HFF-Myc (cell line): ENCODE measurements around the gene OPCML.

Experiments
- DNase-seq: peaks from one replicate; pipeline ENCODE4 v3.0.0-alpha.2; 2011; ENCODE audit warnings: low read depth; ENCODE audit errors: extremely low read depth
- H3K4me3 ChIP-seq: replicated peaks from 2 replicates; pipeline ENCODE4 v1.5.1; 2011; ENCODE audit warnings: low read depth, mild to moderate bottlenecking, control low read depth, low read length
- TF ChIP-seq, protein P1 (sequence below): IDR thresholded peaks from 2 replicates; pipeline ENCODE4 v1.5.1; 2012; ENCODE audit warnings: mild to moderate bottlenecking, low read depth, low read length, control low read depth; ENCODE audit errors: missing control alignments

Gene OPCML

DNA sequence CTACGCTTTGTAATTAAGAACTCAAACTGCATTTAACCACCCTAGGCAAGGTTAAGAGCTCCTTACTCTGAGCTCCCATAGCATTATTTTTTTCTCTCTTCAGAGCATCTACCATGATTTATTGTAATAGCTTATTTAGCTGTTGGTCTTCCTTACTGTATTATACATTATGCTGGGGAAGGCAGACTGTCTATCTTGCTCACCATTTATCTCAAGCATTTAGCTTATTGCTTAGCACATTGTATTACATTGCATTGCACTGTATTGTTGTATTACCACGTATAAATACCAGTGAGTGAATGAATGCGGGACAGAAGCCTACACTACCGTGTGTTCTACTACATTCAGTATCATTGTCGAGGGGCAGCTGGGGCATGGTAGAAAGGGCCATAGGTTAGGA lies 324.3 kb downstream of the OPCML start:
- TF ChIP-seq, protein P1, sequence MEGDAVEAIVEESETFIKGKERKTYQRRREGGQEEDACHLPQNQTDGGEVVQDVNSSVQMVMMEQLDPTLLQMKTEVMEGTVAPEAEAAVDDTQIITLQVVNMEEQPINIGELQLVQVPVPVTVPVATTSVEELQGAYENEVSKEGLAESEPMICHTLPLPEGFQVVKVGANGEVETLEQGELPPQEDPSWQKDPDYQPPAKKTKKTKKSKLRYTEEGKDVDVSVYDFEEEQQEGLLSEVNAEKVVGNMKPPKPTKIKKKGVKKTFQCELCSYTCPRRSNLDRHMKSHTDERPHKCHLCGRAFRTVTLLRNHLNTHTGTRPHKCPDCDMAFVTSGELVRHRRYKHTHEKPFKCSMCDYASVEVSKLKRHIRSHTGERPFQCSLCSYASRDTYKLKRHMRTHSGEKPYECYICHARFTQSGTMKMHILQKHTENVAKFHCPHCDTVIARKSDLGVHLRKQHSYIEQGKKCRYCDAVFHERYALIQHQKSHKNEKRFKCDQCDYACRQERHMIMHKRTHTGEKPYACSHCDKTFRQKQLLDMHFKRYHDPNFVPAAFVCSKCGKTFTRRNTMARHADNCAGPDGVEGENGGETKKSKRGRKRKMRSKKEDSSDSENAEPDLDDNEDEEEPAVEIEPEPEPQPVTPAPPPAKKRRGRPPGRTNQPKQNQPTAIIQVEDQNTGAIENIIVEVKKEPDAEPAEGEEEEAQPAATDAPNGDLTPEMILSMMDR = no peak
- no peak overlapping the region for H3K4me3 ChIP-seq
- DNase-seq = no peak

GRCh38 chr11:133206313-133207005 lies 325.8 kb downstream of the OPCML start:
- DNase-seq = no peak
- TF ChIP-seq, protein P1 = no peak
- no peak overlapping the region for H3K4me3 ChIP-seq

DNA sequence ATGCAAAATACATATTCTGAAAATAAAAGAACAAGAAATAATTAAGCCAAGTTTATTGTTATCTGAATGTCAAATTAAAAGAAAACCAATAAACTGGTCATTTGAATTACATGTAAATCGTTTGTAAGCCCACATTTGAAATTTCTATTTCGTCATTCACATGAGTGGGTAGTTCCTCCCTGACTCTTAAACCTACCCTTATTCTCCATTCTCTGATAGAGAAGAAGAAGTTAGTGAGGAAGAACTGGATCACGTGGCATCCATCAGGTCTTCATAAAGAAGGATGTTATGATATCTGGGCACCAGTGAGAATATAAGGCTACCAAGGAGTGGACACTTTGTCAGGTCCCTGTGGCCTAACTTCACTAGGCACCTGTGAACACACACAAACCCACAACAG lies 328.1 kb downstream of the OPCML start:
- no peak overlapping the region for H3K4me3 ChIP-seq
- TF ChIP-seq, protein P1 = no peak
- no peak for DNase-seq

- H3K4me3 ChIP-seq = no peak overlapping the region
- TF ChIP-seq, protein P1 = no peak
- DNase-seq = no peak
Observed at GRCh38 chr11:133202816-133203215, 329.5 kb downstream of the OPCML start.

DNA sequence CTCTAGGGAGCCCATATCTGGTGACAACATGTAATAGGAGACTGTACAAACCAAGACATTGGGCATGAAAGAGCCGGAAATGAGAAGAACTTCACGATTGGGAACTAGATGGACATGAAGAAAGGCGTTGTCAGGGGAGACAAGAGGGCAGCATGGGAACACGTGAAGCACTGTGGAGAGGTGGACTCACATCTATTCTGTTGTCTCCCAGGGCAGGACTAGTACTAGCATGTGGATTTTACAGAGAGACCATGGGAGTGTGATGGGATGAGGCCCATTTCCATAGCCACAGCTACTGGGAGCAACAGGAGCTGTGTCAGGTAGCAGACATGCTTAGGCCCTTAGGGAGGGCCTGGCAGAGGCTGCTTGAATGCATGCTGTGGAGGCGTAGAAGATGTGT lies 333.9 kb downstream of the OPCML start:
- no peak for DNase-seq
- no peak overlapping the region for H3K4me3 ChIP-seq
- TF ChIP-seq, protein P1 = no peak

DNA sequence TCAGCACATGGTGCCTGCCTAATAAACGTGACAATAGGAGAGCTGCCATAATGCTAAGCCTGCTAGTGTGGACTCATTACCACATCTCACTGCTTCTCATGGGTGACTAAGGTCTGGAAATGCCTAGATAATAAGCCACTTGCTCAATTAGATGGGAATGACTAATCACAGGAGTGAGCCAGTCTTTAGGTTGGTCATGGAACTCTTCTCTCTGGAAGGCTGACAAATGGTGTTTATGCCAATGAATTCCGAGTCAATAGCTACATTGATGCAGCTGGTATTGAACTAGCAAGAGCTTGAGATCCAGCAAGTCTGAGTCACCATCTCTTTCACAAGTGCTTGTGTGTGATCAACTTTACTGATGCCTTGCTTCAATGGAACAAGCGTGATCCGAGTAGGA lies 334.9 kb downstream of the OPCML start:
- DNase-seq = no peak
- TF ChIP-seq, protein P1 = no peak
- no peak overlapping the region for H3K4me3 ChIP-seq

GRCh38 chr11:133191931-133192330 lies 340.4 kb downstream of the OPCML start:
- no peak overlapping the region for H3K4me3 ChIP-seq
- DNase-seq = no peak
- TF ChIP-seq, protein P1 = no peak
